GM15510 (cell line): ENCODE measurements around the gene VGF.

Source experiments
- POLR2A ChIP-seq: IDR thresholded peaks from 3 replicates; pipeline ENCODE4 v1.6.1; 2011; ENCODE audit warnings: borderline replicate concordance; ENCODE audit not compliant: insufficient read length; ENCODE audit errors: extremely low read depth

The VGF gene

GRCh38 chr7:101121991-101122932 lies 43.1 kb downstream of the VGF start:
- TF ChIP-seq POLR2A, result no peak

- no peak for TF ChIP-seq POLR2A
Observed at GRCh38 chr7:101120315-101120714, 45.1 kb downstream of the VGF start.

DNA sequence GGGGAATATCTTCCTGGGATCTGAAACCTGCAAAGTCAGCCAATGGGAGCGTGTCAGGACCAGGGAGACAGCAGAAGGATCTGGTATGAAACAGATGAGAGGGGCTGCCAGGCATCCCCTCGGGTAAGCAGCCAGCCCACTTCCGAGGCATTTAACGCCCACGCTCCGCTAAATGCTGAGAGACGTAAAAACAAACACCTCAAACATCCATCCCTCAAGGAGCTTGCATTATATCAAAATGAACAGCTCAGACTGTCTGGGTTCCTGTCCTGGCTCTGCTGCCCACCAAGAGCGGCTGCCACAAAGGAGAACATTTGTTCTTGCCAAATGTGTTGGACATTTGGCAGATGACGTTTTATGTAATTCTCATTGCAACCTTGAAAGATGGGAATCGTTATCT lies 45.5 kb downstream of the VGF start:
- TF ChIP-seq POLR2A, result no peak

- no peak for TF ChIP-seq POLR2A
Observed at GRCh38 chr7:101118856-101119255, 46.5 kb downstream of the VGF start.

DNA sequence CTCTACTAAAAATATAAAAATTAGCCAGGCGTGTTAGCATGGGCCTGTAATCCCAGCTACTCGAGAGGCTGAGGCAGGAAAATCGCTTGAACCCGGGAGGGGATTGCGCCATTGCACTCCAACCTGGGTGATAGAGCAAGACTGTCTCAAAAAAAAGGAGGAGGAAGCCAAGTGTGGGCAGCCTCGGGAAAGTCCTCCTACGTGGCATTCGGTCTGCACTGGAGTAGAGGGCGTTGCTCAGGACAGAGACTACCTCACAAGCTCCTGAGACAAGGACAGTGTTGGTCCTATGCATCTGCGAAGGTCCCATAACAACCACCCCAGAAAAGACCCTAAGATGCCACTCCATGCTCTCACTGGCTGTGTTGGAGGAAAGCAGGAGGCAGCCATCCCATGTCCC lies 48.5 kb downstream of the VGF start:
- no peak for TF ChIP-seq POLR2A

DNA sequence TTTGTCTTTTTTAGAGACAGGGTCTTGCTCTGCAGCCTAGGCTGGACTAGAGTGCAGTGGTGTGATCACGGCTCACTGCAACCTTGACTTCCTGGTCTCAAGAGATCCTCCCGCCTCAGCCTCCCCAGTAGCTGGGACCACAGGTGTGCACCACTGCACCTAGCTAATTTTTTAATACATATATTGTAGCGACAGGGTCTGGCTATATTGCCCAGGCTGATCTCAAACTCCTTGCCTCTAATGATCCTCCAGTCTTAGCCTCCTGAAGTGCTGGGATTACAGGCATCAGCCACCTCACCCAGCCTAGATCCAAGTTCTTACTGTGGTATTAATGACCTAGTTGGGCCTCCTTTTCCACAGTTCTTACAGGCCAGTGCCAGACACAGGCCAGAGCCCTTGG lies 50.2 kb downstream of the VGF start:
- TF ChIP-seq POLR2A, result no peak

- TF ChIP-seq POLR2A, result no peak
Observed at GRCh38 chr7:101114492-101114891, 50.9 kb downstream of the VGF start.

GRCh38 chr7:101113836-101114235 lies 51.5 kb downstream of the VGF start:
- TF ChIP-seq POLR2A, result no peak
